Testis (tissue), 2 donors: ENCODE results near the gene MB21D2.

Source experiments
- POLR2A ChIP-seq: fragments of 450-650 bp; IDR thresholded peaks from one replicate; pipeline ENCODE4 v1.6.1; 2017; ENCODE audit warnings: antibody characterized with exemption, mild to moderate bottlenecking, moderate library complexity
- TF ChIP-seq, protein P1 (sequence below), 3 experiments: fragments of 450-650 bp in 2 of 3; fragments of 200-600 bp in 1 of 3; sonication (generic) in 1 of 3; IDR thresholded peaks; one replicate each; pipeline ENCODE4 v1.5.1; 2016 to 2019; ENCODE audit warnings: antibody characterized with exemption in 3 of 3, mild to moderate bottlenecking in 2 of 3, moderate library complexity in 1 of 3

DNA sequence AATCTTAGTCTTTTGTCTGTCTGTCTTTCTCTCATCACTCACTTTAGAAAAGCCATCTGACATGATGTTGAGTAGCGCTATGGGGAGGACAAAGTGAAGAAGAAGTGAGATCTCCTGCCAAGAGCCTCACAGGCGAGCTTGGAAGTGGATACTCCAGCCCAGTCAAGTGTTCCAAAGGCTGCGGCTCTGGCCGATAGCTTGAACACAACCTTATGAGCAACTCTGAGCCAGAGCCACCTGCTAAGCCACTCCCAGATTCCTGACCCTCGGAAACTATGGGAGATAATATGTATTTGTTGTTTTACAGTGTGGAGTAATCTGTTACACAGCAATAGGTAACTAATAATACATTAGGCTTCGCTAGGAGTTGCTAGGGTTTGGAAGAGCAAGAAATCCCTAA, 76.2 kb downstream of the MB21D2 start:
- TF ChIP-seq, protein P1, sequence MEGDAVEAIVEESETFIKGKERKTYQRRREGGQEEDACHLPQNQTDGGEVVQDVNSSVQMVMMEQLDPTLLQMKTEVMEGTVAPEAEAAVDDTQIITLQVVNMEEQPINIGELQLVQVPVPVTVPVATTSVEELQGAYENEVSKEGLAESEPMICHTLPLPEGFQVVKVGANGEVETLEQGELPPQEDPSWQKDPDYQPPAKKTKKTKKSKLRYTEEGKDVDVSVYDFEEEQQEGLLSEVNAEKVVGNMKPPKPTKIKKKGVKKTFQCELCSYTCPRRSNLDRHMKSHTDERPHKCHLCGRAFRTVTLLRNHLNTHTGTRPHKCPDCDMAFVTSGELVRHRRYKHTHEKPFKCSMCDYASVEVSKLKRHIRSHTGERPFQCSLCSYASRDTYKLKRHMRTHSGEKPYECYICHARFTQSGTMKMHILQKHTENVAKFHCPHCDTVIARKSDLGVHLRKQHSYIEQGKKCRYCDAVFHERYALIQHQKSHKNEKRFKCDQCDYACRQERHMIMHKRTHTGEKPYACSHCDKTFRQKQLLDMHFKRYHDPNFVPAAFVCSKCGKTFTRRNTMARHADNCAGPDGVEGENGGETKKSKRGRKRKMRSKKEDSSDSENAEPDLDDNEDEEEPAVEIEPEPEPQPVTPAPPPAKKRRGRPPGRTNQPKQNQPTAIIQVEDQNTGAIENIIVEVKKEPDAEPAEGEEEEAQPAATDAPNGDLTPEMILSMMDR (IDR thresholded peaks at IDR 0.05), result no peak
- no peak for TF ChIP-seq POLR2A
